Fibroblast of lung (primary cell): ENCODE measurements around the gene DCTPP1. TPM values are rescaled to one million over a fixed set of nuclear protein-coding genes. Genes with fewer than 3 reads are reported as not detected.
A peak's percentile ranks its signal among the peaks of the same experiment; 100 is the strongest.
"Not testable (repeated sequence)": the region's sequence is repeated elsewhere in the genome, so short reads cannot be mapped to it uniquely, and the experiment has no call there.

Experiments used
- DNase-seq, 2 donors: peaks; one replicate each; pipeline versions ENCODE4 v3.0.0 to v3.0.0-alpha.2; 2010; ENCODE audit warnings: low read depth in 2 of 2
- H2AFZ ChIP-seq: 2 replicates; pipeline ENCODE4 v1.5.1; 2012; ENCODE audit warnings: low read length, control low read depth, inconsistent platforms
- H3K27ac ChIP-seq: 2 replicates; pipeline ENCODE4 v1.5.1; 2011; ENCODE audit warnings: low read length, control low read depth; ENCODE audit not compliant: insufficient read depth
- H3K27me3 ChIP-seq: 2 replicates; pipeline ENCODE4 v1.5.1; 2011; ENCODE audit warnings: mild to moderate bottlenecking, low read length; ENCODE audit not compliant: control insufficient read depth, insufficient read depth
- H3K36me3 ChIP-seq: 2 replicates; pipeline ENCODE4 v1.5.1; 2011; ENCODE audit warnings: low read length; ENCODE audit not compliant: control insufficient read depth, insufficient read depth
- H3K4me1 ChIP-seq: 2 replicates; pipeline ENCODE4 v1.5.1; 2011; ENCODE audit warnings: low read length; ENCODE audit not compliant: control insufficient read depth, insufficient read depth; ENCODE audit errors: extremely low read depth
- H3K4me2 ChIP-seq: 2 replicates; pipeline ENCODE4 v1.5.1; 2011; ENCODE audit warnings: low read length, control low read depth; ENCODE audit not compliant: insufficient read depth; ENCODE audit errors: extremely low read depth
- H3K4me3 ChIP-seq, 4 experiments: fragments of 200-600 bp in 1 of 4; sonication (generic) in 1 of 4; replicated peaks in 1 of 4; 2 replicates each; pipeline ENCODE4 v1.5.1; 2011 to 2016; ENCODE audit warnings: low read length in 4 of 4, low read depth in 3 of 4, mild to moderate bottlenecking in 3 of 4, control low read depth in 2 of 4, inconsistent platforms in 1 of 4, mixed read lengths in 1 of 4; ENCODE audit not compliant: insufficient read depth in 1 of 4; ENCODE audit errors: control extremely low read depth in 1 of 4
- H3K79me2 ChIP-seq: 2 replicates; pipeline ENCODE4 v1.5.1; 2012; ENCODE audit warnings: mild to moderate bottlenecking, low read length, inconsistent platforms; ENCODE audit not compliant: control insufficient read depth, insufficient read depth
- H3K9ac ChIP-seq: 2 replicates; pipeline ENCODE4 v1.5.1; 2011; ENCODE audit warnings: mild to moderate bottlenecking, low read length, control low read depth; ENCODE audit not compliant: insufficient read depth
- H3K9me3 ChIP-seq: 2 replicates; pipeline ENCODE4 v1.5.1; 2012; ENCODE audit warnings: low read depth, low read length; ENCODE audit not compliant: control insufficient read depth, insufficient read depth
- H4K20me1 ChIP-seq: 2 replicates; pipeline ENCODE4 v1.5.1; 2011; ENCODE audit warnings: low read length; ENCODE audit not compliant: control insufficient read depth, insufficient read depth; ENCODE audit errors: extremely low read depth
- CTCF ChIP-seq, 2 donors: IDR thresholded peaks in 1 of 2; conservative IDR thresholded peaks in 1 of 2; 1 replicate in 1 of 2; 2 replicates in 1 of 2; pipeline ENCODE4 v1.5.1; 2011 to 2012; ENCODE audit warnings: low read length in 2 of 2, control low read depth in 1 of 2, inconsistent platforms in 1 of 2, low read depth in 1 of 2, mild to moderate bottlenecking in 1 of 2
- EZH2 ChIP-seq: IDR thresholded peaks from 2 replicates; pipeline ENCODE4 v1.5.1; 2012; ENCODE audit warnings: low read length, control low read depth, mild to moderate bottlenecking; ENCODE audit errors: missing control alignments
- polyA minus RNA-seq: library from RNA; depleted of rRNA, polyadenylated mRNA; stranded (reverse); fragments of >200 nt; gene quantifications from 2 replicates; pipeline ENCODE4 v1.2.3, GENCODE V29; 2011; ENCODE audit warnings: low replicate concordance
- polyA plus RNA-seq, 2 donors: library from polyadenylated mRNA; depleted of rRNA in 1 of 2; stranded (reverse) in 1 of 2; unstranded in 1 of 2; fragments of >200 nt; gene quantifications; 2 replicates each; pipeline ENCODE4 v1.2.1, GENCODE V29; 2011 to 2012; ENCODE audit warnings: missing spikeins in 1 of 2
- total RNA-seq: library from RNA; depleted of rRNA; stranded (reverse); fragments of >200 nt; gene quantifications from 2 replicates; pipeline ENCODE4 v1.2.1, GENCODE V29; 2014

Gene DCTPP1
- total RNA-seq, result 6.6 and 8.5 TPM in 2 replicates
- 23.6 and 38.1 TPM in 2 replicates for polyA plus RNA-seq
- polyA plus RNA-seq (2012), result 26.1 and 41.7 TPM in 2 replicates
- polyA minus RNA-seq, result 7.5 and 25.0 TPM in 2 replicates

GRCh38 chr16:30429678-30430427, at the start of gene DCTPP1:
DCTPP1 (minus strand) TSS chr16:30430030; CDS start chr16:30429980, 50 bp downstream.
- Histone ChIP-seq H3K36me3 (peaks cover 4% of the 10 kb centered on the region), H3K4me2 (peak within 1 kb of the TSS; percentile 99), H3K9ac (peak within 1 kb of the TSS; percentile 46), H3K27ac (peak within 1 kb of the TSS; percentile 71), H3K4me1 (peaks cover 2% of the 10 kb centered on the region), H3K79me2 (peaks cover 6% of the 10 kb centered on the region), H4K20me1 (no peaks in the 10 kb centered on the region), H3K9me3 (no peaks in the 10 kb centered on the region), H3K27me3 (peaks cover 5% of the 10 kb centered on the region), H3K4me3 (peak within 1 kb of the TSS; percentile 81 to 92 (median 88)), H2AFZ (peak within 1 kb of the TSS; percentile 94)
- DNase-seq, result peak; percentile 97 to 98
- TF ChIP-seq CTCF (conservative IDR thresholded peaks at IDR 0.05 in 1 of 2, IDR thresholded peaks at IDR 0.05 in 1 of 2; ENCODE audit: low read depth in 1 of 2, low read length in 2 of 2) (peak; percentile 48 to 60), EZH2 (no peak)

GRCh38 chr16:30478766-30479478, 49.1 kb upstream of the DCTPP1 start:
- Histone ChIP-seq H3K36me3 (no peaks in the 10 kb centered on the region), H3K27me3 (peaks cover 15% of the 10 kb centered on the region), H3K9me3 (no peaks in the 10 kb centered on the region)

GRCh38 chr16:30477773-30478172, 47.9 kb upstream of the DCTPP1 start:
- not testable (repeated sequence) for H3K4me2 ChIP-seq, H3K9ac ChIP-seq, H2AFZ ChIP-seq, H3K27ac ChIP-seq, H3K9me3 ChIP-seq, DNase-seq, H4K20me1 ChIP-seq, H3K4me1 ChIP-seq, H3K4me3 ChIP-seq, H3K36me3 ChIP-seq, H3K79me2 ChIP-seq
- H3K27me3 ChIP-seq, result peaks cover 23% of the 10 kb centered on the region

More at GRCh38 chr16:30478766-30479478, 49.1 kb upstream of the DCTPP1 start:
- Histone ChIP-seq H3K79me2 (no peaks in the 10 kb centered on the region), H3K4me1 (no peaks in the 10 kb centered on the region), H3K4me3 (no peak overlapping the region), H2AFZ (no peak overlapping the region), H4K20me1 (no peaks in the 10 kb centered on the region), H3K9ac (no peak overlapping the region), H3K27ac (no peak overlapping the region), H3K4me2 (no peak overlapping the region)
- TF ChIP-seq EZH2 (no peak), CTCF (conservative IDR thresholded peaks at IDR 0.05 in 1 of 2, IDR thresholded peaks at IDR 0.05 in 1 of 2; ENCODE audit: low read depth in 1 of 2, low read length in 2 of 2) (no peak)
- DNase-seq, result no peak
